OCI-LY3 (cell line): Measurements from ENCODE around the gene RAB3D.
"Not testable (repeated sequence)": the region's sequence is repeated elsewhere in the genome, so short reads cannot be mapped to it uniquely, and the experiment has no call there.

Source experiments
- EZH2phosphoT487 ChIP-seq: fragments of 200-600 bp; shearing (Covaris generic); IDR thresholded peaks from 2 replicates; pipeline ENCODE4 v1.6.1; 2018; ENCODE audit warnings: antibody characterized with exemption, mixed run types, low read depth
- TF ChIP-seq, protein P1 (sequence below): fragments of 200-600, 300-600 bp; sonication (generic); IDR thresholded peaks from 2 replicates; pipeline ENCODE4 v1.5.1; 2014; ENCODE audit warnings: antibody characterized with exemption, low read length, low read depth

DNA sequence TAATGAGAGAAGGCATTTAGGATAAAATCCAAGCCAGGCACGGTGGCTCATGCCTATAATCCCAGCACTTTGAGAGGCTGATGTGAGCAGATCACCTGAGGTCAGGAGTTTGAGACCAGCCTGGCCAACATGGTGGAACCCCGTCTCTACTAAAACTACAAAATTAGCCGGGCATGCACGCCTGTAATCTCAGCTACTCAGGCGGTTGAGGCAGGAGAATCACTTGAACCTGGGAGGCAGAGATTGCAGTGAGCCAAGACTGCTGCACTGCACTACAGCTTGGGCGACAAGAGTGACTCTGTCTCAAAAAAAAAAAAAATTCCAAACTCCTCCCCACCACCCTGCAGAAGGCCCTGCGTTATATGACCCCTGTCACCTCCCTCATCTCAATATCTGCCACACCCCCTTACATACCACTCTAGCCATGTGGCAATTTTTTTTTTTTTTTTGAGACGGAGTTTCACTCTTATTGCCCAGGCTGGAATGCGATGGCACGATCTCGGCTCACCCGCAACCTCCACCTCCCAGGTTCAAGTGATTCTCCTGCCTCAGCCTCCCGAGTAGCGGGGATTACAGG is 39.9 kb upstream of the RAB3D start:
- TF ChIP-seq, protein P1, sequence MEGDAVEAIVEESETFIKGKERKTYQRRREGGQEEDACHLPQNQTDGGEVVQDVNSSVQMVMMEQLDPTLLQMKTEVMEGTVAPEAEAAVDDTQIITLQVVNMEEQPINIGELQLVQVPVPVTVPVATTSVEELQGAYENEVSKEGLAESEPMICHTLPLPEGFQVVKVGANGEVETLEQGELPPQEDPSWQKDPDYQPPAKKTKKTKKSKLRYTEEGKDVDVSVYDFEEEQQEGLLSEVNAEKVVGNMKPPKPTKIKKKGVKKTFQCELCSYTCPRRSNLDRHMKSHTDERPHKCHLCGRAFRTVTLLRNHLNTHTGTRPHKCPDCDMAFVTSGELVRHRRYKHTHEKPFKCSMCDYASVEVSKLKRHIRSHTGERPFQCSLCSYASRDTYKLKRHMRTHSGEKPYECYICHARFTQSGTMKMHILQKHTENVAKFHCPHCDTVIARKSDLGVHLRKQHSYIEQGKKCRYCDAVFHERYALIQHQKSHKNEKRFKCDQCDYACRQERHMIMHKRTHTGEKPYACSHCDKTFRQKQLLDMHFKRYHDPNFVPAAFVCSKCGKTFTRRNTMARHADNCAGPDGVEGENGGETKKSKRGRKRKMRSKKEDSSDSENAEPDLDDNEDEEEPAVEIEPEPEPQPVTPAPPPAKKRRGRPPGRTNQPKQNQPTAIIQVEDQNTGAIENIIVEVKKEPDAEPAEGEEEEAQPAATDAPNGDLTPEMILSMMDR = not testable (repeated sequence)
- TF ChIP-seq EZH2phosphoT487 = not testable (repeated sequence)
